HG03575 (cell line): ENCODE data around the gene DNAJC4.

ENCODE experiments used
- ATAC-seq: cut with Tn5 transposase; IDR thresholded peaks from one replicate; pipeline ENCODE4 v1.9.1; 2021; ENCODE audit not compliant: unreplicated experiment, insufficient number of reproducible peaks, low FRiP score; ENCODE audit errors: extremely low read depth

The DNAJC4 gene

GRCh38 chr11:64265176-64266160 lies 35.1 kb downstream of the DNAJC4 start:
- no peak for ATAC-seq

DNA sequence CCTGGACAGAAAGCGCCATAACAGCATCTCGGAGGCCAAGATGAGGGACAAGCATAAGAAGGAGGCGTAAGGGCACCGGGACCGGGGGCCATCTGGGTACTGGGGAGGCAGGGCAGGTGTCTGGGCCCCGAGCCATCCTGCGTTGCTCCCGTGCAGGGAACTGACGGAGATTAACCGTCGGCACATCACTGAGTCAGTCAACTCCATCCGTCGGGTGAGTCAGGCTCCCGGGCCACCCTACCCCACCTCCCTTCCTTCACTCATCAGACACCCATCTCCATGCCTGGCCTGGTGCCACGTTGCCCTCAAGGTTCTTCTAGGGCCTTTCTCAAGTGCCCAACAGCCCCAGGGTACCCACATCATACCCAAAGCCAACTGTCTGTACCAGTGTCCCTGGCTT lies 36.0 kb downstream of the DNAJC4 start:
- ATAC-seq = no peak

GRCh38 chr11:64267207-64267945 lies 37.0 kb downstream of the DNAJC4 start:
- no peak for ATAC-seq

GRCh38 chr11:64268025-64268892 lies 37.9 kb downstream of the DNAJC4 start:
- no peak for ATAC-seq

DNA sequence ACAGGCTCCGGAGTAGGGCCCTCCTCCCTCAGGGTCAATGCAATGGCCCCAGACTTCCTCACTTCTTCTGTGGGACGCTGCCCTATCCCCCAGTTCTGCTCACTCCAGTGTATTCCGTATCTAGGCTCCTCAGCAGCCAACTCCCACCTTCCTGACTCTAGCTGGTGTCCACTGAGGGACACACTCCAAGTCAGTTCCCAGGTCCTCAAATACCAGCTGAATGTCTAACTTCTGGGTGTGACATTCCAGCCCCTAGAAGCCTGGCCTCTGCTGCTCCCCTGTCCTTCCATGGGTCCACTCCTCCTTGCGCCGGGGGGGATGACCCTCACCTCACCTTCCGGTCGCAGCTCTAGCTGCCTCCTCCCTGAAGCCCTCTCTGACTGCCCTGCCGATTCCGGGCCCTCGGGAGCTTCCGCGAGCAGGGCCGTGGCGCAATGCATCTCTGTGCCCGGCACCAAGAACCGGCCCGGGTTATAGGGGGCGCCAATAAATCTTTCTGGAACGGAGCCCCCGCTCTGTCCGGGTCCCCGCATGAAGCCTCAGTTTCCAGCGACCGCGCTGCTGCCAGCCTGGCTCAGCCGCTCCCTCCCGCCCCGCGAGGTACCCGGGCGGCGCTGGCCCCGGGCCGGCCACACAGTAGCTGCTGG lies 38.7 kb downstream of the DNAJC4 start:
- ATAC-seq = no peak

DNA sequence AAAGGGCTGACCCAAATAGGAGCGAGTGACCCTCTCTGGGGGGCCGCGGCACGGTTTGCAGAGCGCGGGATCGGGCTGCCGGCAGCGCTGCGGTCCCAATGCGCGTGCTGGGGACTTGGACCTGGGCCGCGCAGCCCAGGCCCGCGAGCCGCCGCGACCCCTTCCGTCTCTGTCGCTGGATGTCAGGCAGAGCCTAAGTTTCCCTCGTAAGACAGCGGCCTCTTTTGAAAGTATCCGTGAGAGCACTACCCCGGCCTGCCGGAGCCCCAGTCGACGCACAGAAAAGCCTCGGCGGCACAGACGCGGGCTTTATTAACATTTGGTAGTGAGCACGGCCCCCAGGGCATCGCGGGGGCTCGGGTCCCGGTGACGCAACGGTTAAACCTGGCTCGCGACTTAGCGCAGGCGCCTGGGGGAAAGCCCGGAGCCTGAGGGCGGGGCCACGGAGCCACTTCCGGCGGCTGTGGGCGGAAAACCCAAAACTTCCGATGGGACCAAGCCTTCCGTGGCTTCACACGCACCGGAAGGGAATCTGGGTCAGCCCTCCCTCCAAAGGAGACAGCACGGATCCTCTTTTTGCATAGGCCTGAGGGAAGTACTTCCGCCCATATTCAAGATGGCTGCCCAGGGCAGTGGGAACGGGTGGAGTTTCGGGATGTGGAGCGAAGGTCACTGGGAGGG lies 39.3 kb downstream of the DNAJC4 start:
- ATAC-seq = peak; percentile 45

- ATAC-seq = no peak
Observed at GRCh38 chr11:64275031-64275800, 44.9 kb downstream of the DNAJC4 start.

- ATAC-seq = no peak
Observed at GRCh38 chr11:64275841-64276240, 45.5 kb downstream of the DNAJC4 start.

- no peak for ATAC-seq
Observed at GRCh38 chr11:64276653-64277431, 46.5 kb downstream of the DNAJC4 start.

GRCh38 chr11:64278576-64279190 lies 48.3 kb downstream of the DNAJC4 start:
- ATAC-seq = no peak

GRCh38 chr11:64281957-64282770 lies 51.8 kb downstream of the DNAJC4 start:
- no peak for ATAC-seq

DNA sequence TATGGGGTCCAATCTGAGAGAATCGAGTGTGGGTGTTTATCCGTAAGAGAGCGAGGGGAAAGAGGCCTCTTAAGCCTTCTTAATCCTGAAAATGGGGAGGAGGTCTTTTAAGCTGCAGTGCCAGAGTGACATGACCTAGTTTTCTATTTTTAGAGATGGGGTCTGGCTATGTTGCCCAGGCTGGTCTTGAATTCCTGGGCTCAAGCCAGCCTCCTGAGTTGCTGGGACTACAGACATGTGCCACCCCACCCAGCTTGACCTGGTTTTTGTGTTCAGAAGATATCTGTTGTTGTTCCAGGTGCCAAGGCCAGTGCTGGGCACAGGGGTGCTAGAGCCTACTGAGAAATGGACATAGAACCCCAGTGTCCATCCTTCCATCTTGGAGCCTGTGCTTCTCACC lies 52.7 kb downstream of the DNAJC4 start:
- no peak for ATAC-seq
